MCF 10A (cell line): Measurements from ENCODE around the gene SPAG16. TPM values are rescaled to one million over a fixed set of nuclear protein-coding genes. Genes with fewer than 3 reads are reported as not detected.

Source experiments
- BruUV-seq: library from RNA; stranded (reverse); fragments of 400-500 nt; replicated peaks from 2 replicates; lab custom pipeline; 2021; lab: Mats Ljungman, UMichigan
- CTCF ChIA-PET: fragments of 300-600 bp; sonication (Branson Sonifier 250); formaldehyde crosslinking; extraction: SDS; loops from one replicate; lab custom pipeline; 2021; ENCODE audit warnings: antibody characterized with exemption, inconsistent platforms; lab: Yijun Ruan, JAX
- POLR2A ChIA-PET: fragments of 300-600, 350-650 bp; sonication (Branson Sonifier 250); formaldehyde crosslinking; extraction: SDS; loops from one replicate; lab custom pipeline; 2020; ENCODE audit warnings: antibody characterized with exemption, inconsistent platforms; lab: Yijun Ruan, JAX
- DNase-seq: peaks from one replicate; pipeline ENCODE4 v3.0.0-alpha.2; 2018; ENCODE audit not compliant: unreplicated experiment
- H3K27ac Mint-ChIP-seq: one replicate; pipeline ENCODE4 v1.8.0; 2022; ENCODE audit warnings: mild to moderate bottlenecking, low read depth, mixed read lengths; ENCODE audit not compliant: unreplicated experiment
- H3K27me3 Mint-ChIP-seq: one replicate; pipeline ENCODE4 v1.8.0; 2022; ENCODE audit warnings: mixed read lengths; ENCODE audit not compliant: insufficient read depth, unreplicated experiment
- H3K36me3 Mint-ChIP-seq: one replicate; pipeline ENCODE4 v1.8.0; 2022; ENCODE audit warnings: mild to moderate bottlenecking, moderate library complexity, mixed read lengths; ENCODE audit not compliant: insufficient read depth, unreplicated experiment
- H3K4me1 Mint-ChIP-seq: one replicate; pipeline ENCODE4 v1.8.0; 2022; ENCODE audit warnings: mixed read lengths; ENCODE audit not compliant: insufficient read depth, unreplicated experiment
- H3K4me3 Mint-ChIP-seq: one replicate; pipeline ENCODE4 v1.8.0; 2022; ENCODE audit warnings: mild to moderate bottlenecking, moderate library complexity, mixed read lengths; ENCODE audit not compliant: unreplicated experiment
- H3K9me3 Mint-ChIP-seq: one replicate; pipeline ENCODE4 v1.8.0; 2022; ENCODE audit warnings: mixed read lengths; ENCODE audit not compliant: unreplicated experiment
- intact Hi-C: fragments of 100-400 bp; cut with micrococcal nuclease; formaldehyde crosslinking; loops from 2 replicates; pipeline ENCODE4 v1.14.1; 2022
- total RNA-seq: library from RNA; stranded (reverse); gene quantifications from 2 replicates; pipeline ENCODE4 v1.2.3, GENCODE V29; 2022
- TF ChIP-seq, protein P1 (sequence below): fragments of 200-600 bp; IDR thresholded peaks from one replicate; pipeline ENCODE4 v1.8.0; 2022; ENCODE audit warnings: antibody characterized with exemption, mild to moderate bottlenecking; ENCODE audit not compliant: unreplicated experiment

SPAG16 gene
- total RNA-seq, 1 experiment from 2014 or later, result 11.5 TPM

DNA sequence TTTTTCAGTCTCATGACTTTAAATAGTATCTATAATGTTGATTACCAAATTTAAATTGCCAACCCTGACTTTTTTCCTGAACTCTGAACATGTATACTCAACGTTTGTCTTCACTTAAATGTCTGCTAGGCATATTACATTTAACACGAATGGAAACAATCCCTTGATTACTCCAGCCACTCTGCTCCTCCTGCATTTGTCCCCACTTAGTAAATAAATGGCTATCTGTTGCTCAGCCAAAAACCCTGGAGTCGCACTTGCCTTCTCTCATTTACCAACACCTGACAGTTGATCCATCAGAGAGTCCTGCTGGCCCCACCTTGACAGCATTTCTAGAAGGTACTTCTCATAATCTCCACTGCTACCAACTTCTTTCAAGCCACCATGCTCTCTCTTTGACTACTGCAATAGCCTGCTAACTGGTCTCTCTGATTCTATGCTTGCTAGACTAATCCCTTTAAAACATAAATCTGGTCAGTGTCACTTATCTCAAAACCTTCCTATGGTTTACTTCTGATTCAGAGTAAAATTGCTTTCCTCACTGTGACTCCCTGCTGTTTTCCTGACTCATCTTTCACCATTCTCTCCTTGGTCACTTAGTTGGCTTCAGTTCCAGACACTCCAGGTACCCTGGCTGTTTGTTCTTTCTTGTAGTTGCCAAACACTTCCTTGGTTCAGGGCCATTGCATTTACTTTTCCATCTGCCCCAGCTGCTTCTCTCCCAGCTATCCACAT, 31.9 kb downstream of the SPAG16 start:
- intact Hi-C loops, result no loop called here
- TF ChIP-seq, protein P1, sequence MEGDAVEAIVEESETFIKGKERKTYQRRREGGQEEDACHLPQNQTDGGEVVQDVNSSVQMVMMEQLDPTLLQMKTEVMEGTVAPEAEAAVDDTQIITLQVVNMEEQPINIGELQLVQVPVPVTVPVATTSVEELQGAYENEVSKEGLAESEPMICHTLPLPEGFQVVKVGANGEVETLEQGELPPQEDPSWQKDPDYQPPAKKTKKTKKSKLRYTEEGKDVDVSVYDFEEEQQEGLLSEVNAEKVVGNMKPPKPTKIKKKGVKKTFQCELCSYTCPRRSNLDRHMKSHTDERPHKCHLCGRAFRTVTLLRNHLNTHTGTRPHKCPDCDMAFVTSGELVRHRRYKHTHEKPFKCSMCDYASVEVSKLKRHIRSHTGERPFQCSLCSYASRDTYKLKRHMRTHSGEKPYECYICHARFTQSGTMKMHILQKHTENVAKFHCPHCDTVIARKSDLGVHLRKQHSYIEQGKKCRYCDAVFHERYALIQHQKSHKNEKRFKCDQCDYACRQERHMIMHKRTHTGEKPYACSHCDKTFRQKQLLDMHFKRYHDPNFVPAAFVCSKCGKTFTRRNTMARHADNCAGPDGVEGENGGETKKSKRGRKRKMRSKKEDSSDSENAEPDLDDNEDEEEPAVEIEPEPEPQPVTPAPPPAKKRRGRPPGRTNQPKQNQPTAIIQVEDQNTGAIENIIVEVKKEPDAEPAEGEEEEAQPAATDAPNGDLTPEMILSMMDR, result no peak
- no TSS peak for BruUV-seq
- peaks cover 32% of the 10 kb centered on the region for H3K4me1 Mint-ChIP-seq
- H3K4me3 Mint-ChIP-seq, result no peak overlapping the region
- H3K36me3 Mint-ChIP-seq, result peaks cover 14% of the 10 kb centered on the region
- CTCF ChIA-PET, result interaction anchor here (0.7 kb wide), 1 partner anchor 109 kb away, joined by 3 read pairs; no protein-coding TSS in a partner anchor
- no peaks in the 10 kb centered on the region for H3K27me3 Mint-ChIP-seq
- DNase-seq, result peak; percentile 84
- no peaks in the 10 kb centered on the region for H3K9me3 Mint-ChIP-seq
- H3K27ac Mint-ChIP-seq, result peak overlapping the region; percentile 57
- POLR2A ChIA-PET, result interaction anchor here (0.6 kb wide), 1 partner anchor 161 kb away, joined by 4 read pairs; no protein-coding TSS in a partner anchor

DNA sequence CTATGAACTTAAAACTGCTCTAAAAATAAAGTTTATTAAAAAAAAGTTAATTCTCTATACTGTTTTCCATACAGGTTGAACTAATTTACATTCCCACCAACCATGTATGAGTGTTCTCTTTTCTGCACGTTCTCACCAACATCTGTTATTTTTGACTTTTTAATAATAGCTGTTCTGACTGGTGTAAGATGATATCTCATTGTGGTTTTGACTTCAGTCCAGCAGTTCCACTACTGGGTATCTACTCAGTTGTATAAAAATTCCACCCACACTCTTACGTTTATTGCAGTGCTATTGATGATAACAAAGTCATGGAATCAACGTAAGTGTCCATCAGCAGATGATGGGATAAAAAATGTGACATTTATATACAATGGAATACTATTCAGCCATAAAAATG, 33.7 kb downstream of the SPAG16 start:
- BruUV-seq, result no TSS peak
- no peak overlapping the region for H3K27ac Mint-ChIP-seq
- H3K27me3 Mint-ChIP-seq, result no peaks in the 10 kb centered on the region
- CTCF ChIA-PET, result no interaction called here
- no peaks in the 10 kb centered on the region for H3K9me3 Mint-ChIP-seq
- no peak overlapping the region for H3K4me3 Mint-ChIP-seq
- peaks cover 32% of the 10 kb centered on the region for H3K4me1 Mint-ChIP-seq
- peaks cover 8% of the 10 kb centered on the region for H3K36me3 Mint-ChIP-seq
- POLR2A ChIA-PET, result no interaction called here
- TF ChIP-seq, protein P1, result no peak
- DNase-seq, result peak; percentile 57
- intact Hi-C loops, result no loop called here

DNA sequence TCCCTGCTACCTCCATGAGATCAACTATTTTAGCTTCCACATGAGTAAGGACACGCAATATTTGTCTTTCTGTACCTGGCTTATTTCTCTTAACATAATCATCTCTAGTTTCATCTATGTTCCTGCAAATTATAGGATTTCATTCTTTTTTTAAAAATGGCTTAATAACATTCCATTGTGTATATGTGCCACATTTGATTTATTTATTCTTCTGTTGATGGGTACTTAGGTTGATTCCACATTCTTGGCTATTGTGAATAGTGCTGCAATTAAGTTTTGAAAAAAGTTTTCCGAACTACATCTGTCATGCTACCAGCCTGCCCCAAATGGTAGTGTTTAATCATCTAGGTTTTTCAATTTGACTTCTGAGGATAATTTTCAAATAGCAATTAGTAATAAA, 36.3 kb downstream of the SPAG16 start:
- H3K27ac Mint-ChIP-seq, result no peak overlapping the region
- no TSS peak for BruUV-seq

DNA sequence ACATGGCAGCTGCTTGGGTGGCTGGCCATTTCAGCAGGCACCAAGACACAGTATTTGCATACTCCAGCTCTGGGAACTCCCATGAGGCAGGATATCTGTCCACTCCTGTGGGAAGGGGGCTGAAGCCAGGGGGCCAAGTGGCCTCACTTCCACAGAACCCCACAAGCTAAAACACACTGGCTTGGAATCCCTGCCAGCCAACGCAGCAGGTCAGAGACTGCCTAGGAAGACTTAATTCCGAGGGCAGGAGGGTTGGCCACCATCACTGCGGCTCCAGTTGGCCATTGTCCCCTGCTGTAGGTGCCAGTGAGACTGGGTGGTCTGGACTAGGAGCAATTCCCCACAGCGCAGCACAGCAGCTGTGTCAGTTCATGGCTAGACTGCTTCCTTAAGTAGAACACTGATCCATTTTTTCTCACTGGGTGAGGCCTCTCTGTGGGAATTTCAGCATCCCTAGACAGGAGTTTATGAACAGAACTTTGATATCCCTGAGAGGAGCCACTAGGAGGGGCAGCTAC, 52.0 kb downstream of the SPAG16 start:
- no peak overlapping the region for H3K4me3 Mint-ChIP-seq
- POLR2A ChIA-PET, result no interaction called here
- TF ChIP-seq, protein P1, result no peak
- no peaks in the 10 kb centered on the region for H3K27me3 Mint-ChIP-seq
- no peak for DNase-seq
- no peak overlapping the region for H3K27ac Mint-ChIP-seq
- peaks cover 25% of the 10 kb centered on the region for H3K9me3 Mint-ChIP-seq
- CTCF ChIA-PET, result no interaction called here
- no TSS peak for BruUV-seq
- no peaks in the 10 kb centered on the region for H3K36me3 Mint-ChIP-seq
- intact Hi-C loops, result no loop called here
- peaks cover 5% of the 10 kb centered on the region for H3K4me1 Mint-ChIP-seq

More for the DNA sequence above, 36.3 kb downstream of the SPAG16 start:
- no peaks in the 10 kb centered on the region for H3K9me3 Mint-ChIP-seq
- TF ChIP-seq, protein P1, result no peak
- peaks cover 8% of the 10 kb centered on the region for H3K36me3 Mint-ChIP-seq
- no peak for DNase-seq
- intact Hi-C loops, result no loop called here
- H3K27me3 Mint-ChIP-seq, result no peaks in the 10 kb centered on the region
- CTCF ChIA-PET, result no interaction called here
- peaks cover 26% of the 10 kb centered on the region for H3K4me1 Mint-ChIP-seq
- POLR2A ChIA-PET, result no interaction called here
- H3K4me3 Mint-ChIP-seq, result no peak overlapping the region
